ENCODE data around the gene HOXA1.

HOXA1 gene

GRCh38 chr7:27097686-27098577 lies 2.1 kb upstream of the HOXA1 start:
- H3K27me3 ChIP-seq (replicated peaks; ENCODE audit: control insufficient read depth, insufficient read depth, low read length, poor library complexity, severe bottlenecking): peaks cover 17% of the 10 kb centered on the region
- H3K27ac ChIP-seq (ENCODE audit: insufficient read depth, low read length, poor library complexity, severe bottlenecking): no peak overlapping the region
- no peak for DNase-seq
- no peaks in the 10 kb centered on the region for H3K36me3 ChIP-seq (ENCODE audit: control insufficient read depth, insufficient read depth, low read length)
- peaks cover 25% of the 10 kb centered on the region for H3K4me1 ChIP-seq (ENCODE audit: control insufficient read depth, insufficient read depth, low read length, poor library complexity, severe bottlenecking)
- H3K9me3 ChIP-seq (ENCODE audit: control insufficient read depth, low read length): no peaks in the 10 kb centered on the region
- H3K4me3 ChIP-seq (ENCODE audit: insufficient read depth, low read depth, low read length, poor library complexity, severe bottlenecking): no peak overlapping the region

DNA sequence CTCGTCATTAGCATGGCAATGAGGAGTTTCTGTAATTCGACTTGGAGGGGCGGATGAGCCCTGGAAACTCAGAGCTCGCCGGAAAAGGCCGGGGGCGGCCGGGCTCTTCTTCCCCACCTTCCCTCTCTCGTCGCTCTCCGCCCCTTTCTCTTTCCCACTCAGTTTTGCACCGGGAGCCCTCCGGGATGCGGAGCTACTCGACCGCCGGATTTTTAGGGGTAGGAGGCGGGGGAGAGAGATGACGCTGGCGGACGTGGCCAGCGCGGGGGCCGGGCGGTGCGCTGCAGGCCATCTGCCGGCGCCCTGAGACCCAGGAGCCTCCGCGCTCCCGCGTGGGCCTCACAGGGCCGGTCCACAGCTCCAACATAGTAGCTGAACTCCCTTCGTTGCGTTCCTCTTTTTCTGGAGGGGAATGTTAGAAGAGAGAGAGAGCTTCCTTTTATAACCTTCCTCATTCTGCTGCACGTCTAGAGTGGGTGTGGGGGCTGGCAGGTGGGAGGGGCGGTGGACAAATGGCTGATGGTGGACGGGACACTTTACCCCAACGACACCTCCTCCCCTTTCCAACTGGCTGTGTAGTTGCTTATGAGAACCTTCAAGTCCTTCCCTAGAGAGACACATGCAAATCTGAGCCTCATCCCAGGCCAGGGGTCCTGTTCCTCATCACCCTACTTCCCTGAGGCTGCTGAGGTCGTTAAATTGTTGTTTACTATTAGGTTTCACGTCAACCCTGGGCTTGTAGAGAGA lies 1.1 kb upstream of the HOXA1 start:
- H3K27me3 ChIP-seq (replicated peaks; ENCODE audit: control insufficient read depth, insufficient read depth, low read length, poor library complexity, severe bottlenecking): peaks cover 11% of the 10 kb centered on the region

DNA sequence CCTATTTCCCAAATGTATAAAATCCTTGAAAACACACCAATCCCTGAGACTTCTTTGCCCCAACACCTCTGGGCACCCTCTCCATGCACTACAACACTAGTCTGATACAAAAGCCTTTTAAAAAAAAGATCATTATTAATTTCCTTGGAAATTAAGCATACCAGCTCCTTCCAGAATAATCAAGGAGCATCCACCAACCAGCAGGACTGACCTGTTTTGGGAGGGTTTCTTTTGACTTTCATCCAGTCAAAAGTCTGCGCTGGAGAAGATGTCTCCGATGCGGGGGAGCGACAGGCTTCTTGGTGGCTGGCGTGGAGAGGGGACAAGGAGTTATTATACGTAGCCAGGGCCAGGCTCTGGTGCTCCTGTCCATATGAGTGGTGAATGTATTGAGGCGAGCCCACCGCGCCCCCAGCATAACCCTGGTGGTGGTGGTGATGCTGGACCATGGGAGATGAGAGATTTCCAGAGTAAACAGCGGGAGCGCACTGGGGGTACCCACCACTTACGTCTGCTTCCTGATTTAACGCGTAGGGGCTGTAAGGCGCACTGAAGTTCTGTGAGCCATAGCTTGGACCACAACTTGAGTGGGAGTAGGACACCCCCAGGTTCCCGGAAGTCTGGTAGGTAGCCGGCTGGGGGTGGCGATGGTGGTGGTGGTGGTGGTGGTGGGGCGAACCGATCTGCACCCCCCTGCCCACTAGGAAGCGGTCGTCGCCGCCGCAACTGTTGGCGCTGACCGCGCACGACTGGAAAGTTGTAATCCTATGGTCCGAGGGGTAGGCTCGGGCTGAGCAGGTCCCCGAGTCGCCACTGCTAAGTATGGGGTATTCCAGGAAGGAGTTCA lies 527 bp downstream of the HOXA1 start:
- peak in 1 of 3 donors; percentile 15 for DNase-seq
- no peaks in the 10 kb centered on the region for H3K9me3 ChIP-seq (ENCODE audit: control insufficient read depth, low read length)
- H3K27ac ChIP-seq (ENCODE audit: insufficient read depth, low read length, poor library complexity, severe bottlenecking): no peak overlapping the region
- H3K4me1 ChIP-seq (ENCODE audit: control insufficient read depth, insufficient read depth, low read length, poor library complexity, severe bottlenecking): peaks cover 16% of the 10 kb centered on the region
- peaks cover 11% of the 10 kb centered on the region for H3K27me3 ChIP-seq (replicated peaks; ENCODE audit: control insufficient read depth, insufficient read depth, low read length, poor library complexity, severe bottlenecking)
- peak overlapping the region; percentile 85 for H3K4me3 ChIP-seq (ENCODE audit: insufficient read depth, low read depth, low read length, poor library complexity, severe bottlenecking)
- H3K36me3 ChIP-seq (ENCODE audit: control insufficient read depth, insufficient read depth, low read length): no peaks in the 10 kb centered on the region

More for the DNA sequence above, 1.1 kb upstream of the HOXA1 start:
- Histone ChIP-seq H3K9me3 (ENCODE audit: control insufficient read depth, low read length) (no peaks in the 10 kb centered on the region), H3K4me1 (ENCODE audit: control insufficient read depth, insufficient read depth, low read length, poor library complexity, severe bottlenecking) (peaks cover 16% of the 10 kb centered on the region), H3K27ac (ENCODE audit: insufficient read depth, low read length, poor library complexity, severe bottlenecking) (peak overlapping the region; percentile 3), H3K4me3 (ENCODE audit: insufficient read depth, low read depth, low read length, poor library complexity, severe bottlenecking) (peak overlapping the region; percentile 85), H3K36me3 (ENCODE audit: control insufficient read depth, insufficient read depth, low read length) (no peaks in the 10 kb centered on the region)
- DNase-seq: no peak

DNA sequence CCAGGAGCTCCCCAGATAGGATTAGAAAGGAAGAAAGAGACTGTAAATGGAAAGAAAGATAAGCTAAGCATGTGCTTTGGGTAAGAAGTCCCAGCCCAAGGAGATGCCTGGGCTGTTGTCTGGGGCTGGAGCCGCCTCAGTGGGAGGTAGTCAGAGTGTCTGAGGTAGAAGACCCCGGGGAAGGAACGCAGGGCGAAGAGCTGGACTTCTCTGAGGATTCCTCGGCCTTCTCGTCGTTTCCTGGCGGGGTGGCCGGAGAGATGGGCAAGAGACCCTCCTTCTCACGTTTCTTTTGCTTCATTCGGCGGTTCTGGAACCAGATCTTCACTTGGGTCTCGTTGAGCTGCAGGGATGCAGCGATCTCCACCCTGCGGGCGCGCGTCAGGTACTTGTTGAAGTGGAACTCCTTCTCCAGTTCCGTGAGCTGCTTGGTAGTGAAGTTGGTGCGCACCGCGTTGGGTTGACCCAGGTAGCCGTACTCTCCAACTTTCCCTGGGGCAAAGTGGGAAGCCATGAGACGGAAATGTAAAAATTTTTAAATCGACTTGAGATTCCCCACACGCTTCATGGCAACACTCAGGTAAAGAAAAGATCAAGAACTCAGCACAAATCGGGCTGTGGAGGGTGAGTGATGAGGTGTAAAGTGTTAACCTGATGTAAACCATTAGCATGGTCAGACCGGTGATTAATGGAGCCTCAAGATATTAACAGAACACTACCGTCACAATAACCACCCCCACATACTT lies 1.3 kb downstream of the HOXA1 start:
- no peaks in the 10 kb centered on the region for H3K9me3 ChIP-seq (ENCODE audit: control insufficient read depth, low read length)
- no peak for DNase-seq
- H3K36me3 ChIP-seq (ENCODE audit: control insufficient read depth, insufficient read depth, low read length): no peaks in the 10 kb centered on the region
- no peak overlapping the region for H3K27ac ChIP-seq (ENCODE audit: insufficient read depth, low read length, poor library complexity, severe bottlenecking)
- H3K4me1 ChIP-seq (ENCODE audit: control insufficient read depth, insufficient read depth, low read length, poor library complexity, severe bottlenecking): peaks cover 16% of the 10 kb centered on the region
- H3K4me3 ChIP-seq (ENCODE audit: insufficient read depth, low read depth, low read length, poor library complexity, severe bottlenecking): no peak overlapping the region
- H3K27me3 ChIP-seq (replicated peaks; ENCODE audit: control insufficient read depth, insufficient read depth, low read length, poor library complexity, severe bottlenecking): peaks cover 19% of the 10 kb centered on the region

- Histone ChIP-seq H3K36me3 (ENCODE audit: control insufficient read depth, insufficient read depth, low read length) (no peaks in the 10 kb centered on the region), H3K27me3 (replicated peaks; ENCODE audit: control insufficient read depth, insufficient read depth, low read length, poor library complexity, severe bottlenecking) (peaks cover 27% of the 10 kb centered on the region), H3K27ac (ENCODE audit: insufficient read depth, low read length, poor library complexity, severe bottlenecking) (no peak overlapping the region), H3K4me1 (ENCODE audit: control insufficient read depth, insufficient read depth, low read length, poor library complexity, severe bottlenecking) (peaks cover 16% of the 10 kb centered on the region), H3K9me3 (ENCODE audit: control insufficient read depth, low read length) (no peaks in the 10 kb centered on the region), H3K4me3 (ENCODE audit: insufficient read depth, low read depth, low read length, poor library complexity, severe bottlenecking) (no peak overlapping the region)
- no peak for DNase-seq
These were observed 2.5 kb downstream of the HOXA1 start for GRCh38 chr7:27093184-27093895.

DNA sequence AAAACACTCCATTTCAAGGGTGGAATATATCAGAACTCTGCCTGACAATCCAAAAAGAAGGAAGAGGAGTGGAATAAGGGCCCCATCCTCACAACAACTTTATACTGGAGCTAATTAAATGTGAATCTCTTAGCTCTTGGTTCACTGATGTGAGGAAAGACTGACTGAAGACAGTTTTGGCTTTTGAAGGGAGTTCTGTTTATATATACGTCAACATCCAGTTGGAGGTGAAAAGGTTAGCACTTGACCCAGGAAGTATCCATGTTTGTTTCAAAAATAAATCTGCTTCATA lies 3.0 kb downstream of the HOXA1 start:
- no peaks in the 10 kb centered on the region for H3K36me3 ChIP-seq (ENCODE audit: control insufficient read depth, insufficient read depth, low read length)
- H3K27me3 ChIP-seq (replicated peaks; ENCODE audit: control insufficient read depth, insufficient read depth, low read length, poor library complexity, severe bottlenecking): peaks cover 29% of the 10 kb centered on the region
- no peak for DNase-seq
- H3K9me3 ChIP-seq (ENCODE audit: control insufficient read depth, low read length): no peaks in the 10 kb centered on the region
- no peak overlapping the region for H3K27ac ChIP-seq (ENCODE audit: insufficient read depth, low read length, poor library complexity, severe bottlenecking)
- no peak overlapping the region for H3K4me3 ChIP-seq (ENCODE audit: insufficient read depth, low read depth, low read length, poor library complexity, severe bottlenecking)
- peaks cover 19% of the 10 kb centered on the region for H3K4me1 ChIP-seq (ENCODE audit: control insufficient read depth, insufficient read depth, low read length, poor library complexity, severe bottlenecking)

GRCh38 chr7:27091941-27092818 lies 3.6 kb downstream of the HOXA1 start:
- no peak overlapping the region for H3K4me3 ChIP-seq (ENCODE audit: insufficient read depth, low read depth, low read length, poor library complexity, severe bottlenecking)
- no peak for DNase-seq
- H3K4me1 ChIP-seq (ENCODE audit: control insufficient read depth, insufficient read depth, low read length, poor library complexity, severe bottlenecking): peaks cover 18% of the 10 kb centered on the region
- no peaks in the 10 kb centered on the region for H3K9me3 ChIP-seq (ENCODE audit: control insufficient read depth, low read length)
- no peaks in the 10 kb centered on the region for H3K36me3 ChIP-seq (ENCODE audit: control insufficient read depth, insufficient read depth, low read length)
- H3K27me3 ChIP-seq (replicated peaks; ENCODE audit: control insufficient read depth, insufficient read depth, low read length, poor library complexity, severe bottlenecking): peaks cover 33% of the 10 kb centered on the region
- H3K27ac ChIP-seq (ENCODE audit: insufficient read depth, low read length, poor library complexity, severe bottlenecking): no peak overlapping the region

- DNase-seq: no peak
- H3K27me3 ChIP-seq (replicated peaks; ENCODE audit: control insufficient read depth, insufficient read depth, low read length, poor library complexity, severe bottlenecking): peaks cover 34% of the 10 kb centered on the region
- H3K4me3 ChIP-seq (ENCODE audit: insufficient read depth, low read depth, low read length, poor library complexity, severe bottlenecking): no peak overlapping the region
- peaks cover 8% of the 10 kb centered on the region for H3K4me1 ChIP-seq (ENCODE audit: control insufficient read depth, insufficient read depth, low read length, poor library complexity, severe bottlenecking)
- no peak overlapping the region for H3K27ac ChIP-seq (ENCODE audit: insufficient read depth, low read length, poor library complexity, severe bottlenecking)
- no peaks in the 10 kb centered on the region for H3K36me3 ChIP-seq (ENCODE audit: control insufficient read depth, insufficient read depth, low read length)
- H3K9me3 ChIP-seq (ENCODE audit: control insufficient read depth, low read length): no peaks in the 10 kb centered on the region
These were observed 4.7 kb downstream of the HOXA1 start for GRCh38 chr7:27091105-27091504.

Data from effector memory CD4-positive, alpha-beta T cell (primary cell).